ENCODE data around the gene CCDC201. TPM values are rescaled to one million over a fixed set of nuclear protein-coding genes. Genes with fewer than 3 reads are reported as not detected.
"Not testable (repeated sequence)": the region's sequence is repeated elsewhere in the genome, so short reads cannot be mapped to it uniquely, and the experiment has no call there.

The CCDC201 gene
- polyA plus RNA-seq, 12 donors = not detected

GRCh38 chr7:45874408-45875131 lies 1.7 kb upstream of the CCDC201 start:
- no peak for DNase-seq

- no peak for DNase-seq
Measured at GRCh38 chr7:45873355-45873754, 473 bp upstream of the CCDC201 start.

- DNase-seq = no peak
Measured at GRCh38 chr7:45872116-45873034, 507 bp downstream of the CCDC201 start.

GRCh38 chr7:45869426-45869825 lies 3.5 kb downstream of the CCDC201 start:
- DNase-seq = no peak

GRCh38 chr7:45867471-45867870 lies 5.4 kb downstream of the CCDC201 start:
- no peak for DNase-seq

GRCh38 chr7:45865594-45866410 lies 7.1 kb downstream of the CCDC201 start:
- DNase-seq = no peak

GRCh38 chr7:45863715-45864114 lies 9.2 kb downstream of the CCDC201 start:
- no peak for DNase-seq

GRCh38 chr7:45856888-45857287 lies 16.0 kb downstream of the CCDC201 start:
- not testable (repeated sequence) for DNase-seq

GRCh38 chr7:45855680-45856079 lies 17.2 kb downstream of the CCDC201 start:
- not testable (repeated sequence) for DNase-seq

GRCh38 chr7:45853491-45853890 lies 19.4 kb downstream of the CCDC201 start:
- DNase-seq = not testable (repeated sequence)

GRCh38 chr7:45852984-45853383 lies 19.9 kb downstream of the CCDC201 start:
- DNase-seq = not testable (repeated sequence)

GRCh38 chr7:45848734-45849133 lies 24.1 kb downstream of the CCDC201 start:
- not testable (repeated sequence) for DNase-seq

GRCh38 chr7:45846536-45846935 lies 26.3 kb downstream of the CCDC201 start:
- not testable (repeated sequence) for DNase-seq

- DNase-seq = not testable (repeated sequence)
Measured at GRCh38 chr7:45841926-45842717, 30.8 kb downstream of the CCDC201 start.

GRCh38 chr7:45838852-45839251 lies 34.0 kb downstream of the CCDC201 start:
- not testable (repeated sequence) for DNase-seq

GRCh38 chr7:45832433-45833177 lies 40.3 kb downstream of the CCDC201 start:
- peak; percentile 19 for DNase-seq

- DNase-seq = not testable (repeated sequence)
Measured at GRCh38 chr7:45829846-45830245, 43.0 kb downstream of the CCDC201 start.

GRCh38 chr7:45827731-45828130 lies 45.2 kb downstream of the CCDC201 start:
- not testable (repeated sequence) for DNase-seq

GRCh38 chr7:45826550-45826949 lies 46.3 kb downstream of the CCDC201 start:
- not testable (repeated sequence) for DNase-seq

- DNase-seq = not testable (repeated sequence)
Measured at GRCh38 chr7:45818763-45819162, 54.1 kb downstream of the CCDC201 start.

All from muscle of arm (tissue), 12 donors.